ENCODE measurements around the gene SCMH1.

Gene SCMH1

GRCh38 chr1:41006942-41007865 is 234.9 kb downstream of the SCMH1 start:
- DNase-seq, result peak in 18 of 56 donors; percentile 11 to 71 (median 24)

- DNase-seq, result no peak
Observed at GRCh38 chr1:41005876-41006275, 236.2 kb downstream of the SCMH1 start.

DNA sequence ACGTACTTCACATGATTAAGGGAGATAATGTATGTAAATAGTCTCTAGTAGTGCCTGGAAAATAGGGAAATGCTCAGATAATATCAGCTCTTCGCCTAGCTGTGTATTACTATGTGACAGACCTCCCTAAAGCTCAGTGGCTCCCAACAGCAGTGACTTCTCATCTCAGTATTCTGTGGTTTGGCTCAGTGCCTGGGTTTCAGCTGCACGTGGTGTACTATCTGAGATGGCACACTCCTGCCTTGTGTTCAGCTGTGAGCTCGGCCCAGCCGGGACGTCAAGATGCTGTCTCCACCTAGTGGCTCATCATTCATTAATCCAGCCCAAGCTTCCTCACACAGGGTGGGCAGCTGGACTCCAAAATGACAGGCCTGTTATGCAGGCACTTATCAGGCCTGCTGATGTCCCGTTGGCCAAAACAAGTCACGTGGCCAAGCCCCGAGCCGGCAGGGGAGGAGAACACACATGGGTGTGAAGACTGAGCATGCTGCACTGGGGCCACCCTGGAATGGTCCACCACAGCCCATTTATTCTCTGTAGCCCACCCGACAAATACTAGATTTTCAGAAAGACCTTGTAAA is 238.4 kb downstream of the SCMH1 start:
- peak in 55 of 56 donors; percentile 13 to 93 (median 73) for DNase-seq

- DNase-seq, result no peak
Observed at GRCh38 chr1:41003127-41003639, 238.9 kb downstream of the SCMH1 start.

GRCh38 chr1:40998668-40999067 is 243.4 kb downstream of the SCMH1 start:
- DNase-seq, result no peak

GRCh38 chr1:40997096-40997495 is 245.0 kb downstream of the SCMH1 start:
- DNase-seq, result no peak

DNA sequence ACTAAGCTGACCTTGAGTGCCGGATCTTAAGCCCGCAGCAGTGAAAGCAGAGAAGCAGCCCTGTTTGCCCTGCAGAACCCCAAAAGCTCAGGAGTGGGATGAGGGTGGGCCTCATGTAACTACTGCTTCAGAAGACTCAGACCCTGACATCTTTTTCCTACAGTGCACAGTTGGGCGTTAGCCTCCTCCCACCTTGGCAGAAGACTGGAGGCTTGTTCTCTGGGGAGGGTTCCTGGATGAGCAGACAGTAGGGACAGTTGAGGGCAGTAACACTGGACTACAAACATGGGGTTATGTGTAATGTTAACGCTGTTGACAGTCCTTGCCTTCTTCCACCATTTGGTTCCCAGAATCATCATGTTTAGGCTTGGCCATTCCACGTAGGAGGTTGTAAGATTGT is 253.0 kb downstream of the SCMH1 start:
- no peak for DNase-seq

DNA sequence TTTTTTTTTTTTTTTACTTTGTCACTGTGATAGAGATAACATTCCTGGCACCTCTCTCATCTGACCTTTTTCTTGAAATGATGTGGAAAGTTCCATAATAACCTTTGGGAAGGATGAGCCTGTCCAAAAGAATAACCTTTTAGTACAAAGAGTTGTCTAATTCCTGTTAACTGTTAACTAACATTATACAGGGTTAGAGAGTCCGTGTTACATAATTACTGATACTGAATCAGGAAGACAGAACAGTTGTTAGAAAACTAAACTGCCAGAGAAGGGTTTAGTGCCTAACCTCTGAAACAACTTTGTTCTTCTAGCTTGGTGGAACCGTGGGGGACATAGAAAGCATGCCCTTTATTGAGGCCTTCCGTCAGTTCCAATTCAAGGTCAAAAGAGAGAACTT is 253.8 kb downstream of the SCMH1 start:
- DNase-seq, result no peak

GRCh38 chr1:40987439-40988276 is 254.4 kb downstream of the SCMH1 start:
- no peak for DNase-seq

DNA sequence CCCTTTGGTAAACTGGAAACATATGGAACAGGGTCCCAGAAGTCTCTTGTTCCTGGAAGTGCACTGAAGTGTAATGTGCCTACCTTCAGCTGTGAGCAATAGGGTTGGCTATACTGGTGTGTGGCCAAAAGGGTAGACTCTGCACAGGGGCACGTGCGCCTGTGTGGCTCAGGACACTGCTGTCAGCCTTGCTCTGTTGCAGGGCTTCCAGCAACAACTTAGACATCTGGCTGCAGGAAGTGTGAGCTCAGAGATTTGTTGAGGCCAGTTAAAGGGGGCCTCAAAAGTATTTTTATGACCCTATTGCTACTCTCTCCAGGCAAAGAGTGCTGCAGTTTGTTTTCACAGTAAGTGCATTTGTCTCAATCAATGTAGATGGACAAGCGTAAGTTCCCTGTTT is 255.2 kb downstream of the SCMH1 start:
- DNase-seq, result no peak

GRCh38 chr1:40986328-40986783 is 255.8 kb downstream of the SCMH1 start:
- DNase-seq, result peak in 11 of 56 donors; percentile 5 to 31 (median 19)

DNA sequence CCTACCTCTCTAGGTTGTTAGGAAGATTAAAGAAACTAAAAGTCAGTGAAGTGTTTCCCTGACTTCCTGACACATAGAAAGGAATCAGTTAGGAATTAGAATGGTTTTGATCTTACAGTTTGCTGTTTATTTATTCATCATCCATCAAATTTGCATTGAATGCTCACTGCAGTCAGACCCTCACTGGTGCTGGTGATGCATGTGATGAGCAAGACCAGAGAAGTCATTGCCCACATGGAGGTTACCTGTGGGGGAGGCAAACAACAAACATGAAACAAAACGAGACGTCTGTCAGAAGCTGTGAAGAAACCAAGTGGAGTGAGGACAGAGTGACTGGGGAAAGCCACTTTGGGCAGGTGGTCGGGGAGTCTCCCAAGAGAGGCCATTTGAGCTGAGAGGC is 256.2 kb downstream of the SCMH1 start:
- DNase-seq, result no peak

DNA sequence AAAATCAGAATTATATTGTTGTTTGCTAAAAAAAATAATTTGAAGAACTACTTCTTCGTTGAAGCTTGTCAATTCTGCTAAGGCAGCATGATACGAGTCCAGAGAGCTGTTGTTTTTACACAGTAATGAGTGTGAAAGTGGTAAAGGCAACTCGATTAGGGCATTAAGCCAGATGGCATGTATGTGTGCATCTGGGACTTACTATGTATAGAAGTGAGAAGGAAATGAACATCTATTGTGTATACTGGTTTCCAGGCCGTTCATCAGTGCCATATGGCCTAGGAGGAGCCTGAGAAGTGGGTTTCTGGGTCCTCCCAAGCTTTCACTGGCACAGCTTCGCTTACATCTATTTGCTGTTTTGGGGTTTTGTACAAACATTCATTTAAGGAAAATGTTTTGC is 256.9 kb downstream of the SCMH1 start:
- DNase-seq, result no peak

- DNase-seq, result no peak
Observed at GRCh38 chr1:40984531-40984930, 257.6 kb downstream of the SCMH1 start.

DNA sequence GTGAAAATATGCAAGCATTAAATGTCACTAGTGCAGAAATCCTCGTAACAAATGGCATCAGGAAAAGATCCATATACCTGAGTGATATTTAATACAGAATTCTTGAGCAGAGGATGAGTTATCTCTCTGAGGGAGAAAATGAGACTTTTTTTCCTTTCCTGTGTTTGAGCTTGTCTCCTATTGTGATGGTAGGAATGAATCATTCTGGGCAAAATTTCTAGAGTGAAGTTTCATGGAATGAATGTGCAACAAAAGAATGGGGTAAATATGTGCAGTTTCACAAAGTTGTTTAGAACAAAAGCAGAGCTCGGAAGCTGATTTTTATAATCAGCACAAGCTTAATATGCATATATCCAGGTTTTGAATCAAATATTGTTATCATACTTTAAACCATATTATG is 258.0 kb downstream of the SCMH1 start:
- no peak for DNase-seq

DNA sequence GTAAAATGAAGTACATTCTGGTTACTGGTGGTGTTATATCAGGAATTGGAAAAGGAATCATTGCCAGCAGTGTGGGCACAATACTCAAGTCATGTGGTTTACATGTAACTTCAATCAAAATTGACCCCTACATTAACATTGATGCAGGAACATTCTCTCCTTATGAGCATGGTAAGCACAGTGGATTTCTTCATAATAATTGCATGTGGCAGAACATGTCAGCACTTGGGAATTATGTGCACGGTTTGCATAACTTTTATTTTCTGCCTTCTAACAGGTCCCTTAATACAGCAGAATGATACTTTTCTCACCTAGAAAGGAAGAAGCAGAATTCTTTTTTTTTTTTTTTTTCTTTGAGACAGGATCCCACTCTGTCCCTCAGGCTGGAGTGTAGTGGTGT is 258.8 kb downstream of the SCMH1 start:
- DNase-seq, result no peak

- DNase-seq, result no peak
Observed at GRCh38 chr1:40982721-40983120, 259.4 kb downstream of the SCMH1 start.

DNA sequence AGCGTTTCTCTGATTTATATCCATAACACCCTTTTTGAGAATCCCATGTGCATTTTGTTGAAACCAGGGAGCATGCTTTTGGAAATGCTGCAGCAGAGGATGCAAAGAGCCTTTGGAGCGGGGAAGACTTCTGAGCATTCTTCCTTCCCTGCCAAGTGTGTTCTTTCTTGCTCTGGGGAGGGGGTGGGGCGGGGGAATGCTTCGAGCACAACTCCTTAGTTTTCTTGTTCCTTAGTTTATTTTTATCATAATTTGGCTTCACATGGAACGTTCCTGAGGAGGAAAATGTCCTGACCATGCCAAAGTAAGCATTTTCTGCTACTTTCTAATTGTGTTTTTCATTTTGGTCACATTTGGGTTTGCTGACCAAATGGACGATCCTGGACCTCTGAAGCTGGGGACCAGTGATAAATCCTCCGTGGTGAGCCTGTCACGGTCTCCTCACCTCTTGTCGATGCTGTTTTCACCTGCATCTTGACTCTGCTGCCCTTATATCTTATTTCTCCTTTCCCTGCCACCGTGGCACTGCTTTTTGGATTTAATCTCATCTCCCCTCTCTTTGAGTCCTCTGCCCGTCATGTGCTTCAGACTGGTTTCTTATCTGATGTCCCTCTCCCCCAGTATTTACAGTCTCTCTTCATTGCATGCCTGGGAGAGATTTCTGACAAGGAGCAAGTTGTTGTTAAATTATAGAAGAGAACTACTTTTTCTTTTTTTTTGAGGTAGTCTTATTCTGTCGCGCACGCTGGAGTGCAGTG is 260.2 kb downstream of the SCMH1 start:
- no peak for DNase-seq

DNA sequence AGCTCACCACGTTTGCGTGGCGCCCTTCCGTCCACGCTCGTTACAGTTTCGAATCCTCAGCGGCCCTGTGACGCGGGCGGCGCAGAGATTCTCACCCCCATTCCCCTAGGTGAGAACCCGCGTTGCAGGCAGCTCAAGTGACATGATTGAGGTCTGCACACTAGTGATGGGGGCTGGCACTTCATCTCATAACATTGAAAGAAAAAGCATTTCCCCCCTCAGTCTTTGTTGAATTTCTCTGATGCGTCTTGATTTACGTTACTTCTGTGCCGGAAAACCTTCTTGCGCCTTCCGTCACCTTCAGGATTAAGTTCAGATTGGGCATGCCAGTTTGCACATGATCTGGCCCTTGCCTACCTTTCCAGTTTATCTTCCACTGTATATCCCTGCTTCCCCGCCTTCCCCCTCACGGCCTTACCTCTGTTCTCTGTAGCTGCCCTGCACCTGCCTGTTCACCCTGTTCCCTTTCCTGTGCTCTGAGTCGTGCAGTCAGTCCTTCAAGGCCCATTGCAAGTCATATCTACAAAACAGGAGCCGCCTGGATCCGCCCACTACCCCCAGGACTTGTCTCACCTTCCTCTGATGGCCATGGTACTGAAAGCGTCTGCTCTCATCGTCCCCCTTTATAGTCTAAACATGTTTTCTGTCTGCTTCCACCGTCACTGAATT is 261.5 kb downstream of the SCMH1 start:
- DNase-seq, result peak in 12 of 56 donors; percentile 7 to 52 (median 25)

GRCh38 chr1:40980068-40980452 is 262.0 kb downstream of the SCMH1 start:
- peak in 2 of 56 donors; percentile 45 to 47 for DNase-seq
